ENCODE measurements around the gene OR2AG1.

- TF ChIP-seq CTCF (IDR thresholded peaks at IDR 0.05) (no peak), POLR2AphosphoS5 (IDR thresholded peaks at IDR 0.05) (no peak), EP300 (IDR thresholded peaks at IDR 0.05) (no peak)
Measured at GRCh38 chr11:6790546-6790945, 7.7 kb downstream of the OR2AG1 start.

Data from sigmoid colon (tissue), 4 donors.